GM10847 (cell line): ENCODE results near the gene AUH.

Source experiments
- POLR2A ChIP-seq: IDR thresholded peaks from 2 replicates; pipeline ENCODE4 v1.6.1; 2011; ENCODE audit not compliant: insufficient read length; ENCODE audit errors: extremely low read depth

AUH gene, protein sequence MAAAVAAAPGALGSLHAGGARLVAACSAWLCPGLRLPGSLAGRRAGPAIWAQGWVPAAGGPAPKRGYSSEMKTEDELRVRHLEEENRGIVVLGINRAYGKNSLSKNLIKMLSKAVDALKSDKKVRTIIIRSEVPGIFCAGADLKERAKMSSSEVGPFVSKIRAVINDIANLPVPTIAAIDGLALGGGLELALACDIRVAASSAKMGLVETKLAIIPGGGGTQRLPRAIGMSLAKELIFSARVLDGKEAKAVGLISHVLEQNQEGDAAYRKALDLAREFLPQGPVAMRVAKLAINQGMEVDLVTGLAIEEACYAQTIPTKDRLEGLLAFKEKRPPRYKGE

DNA sequence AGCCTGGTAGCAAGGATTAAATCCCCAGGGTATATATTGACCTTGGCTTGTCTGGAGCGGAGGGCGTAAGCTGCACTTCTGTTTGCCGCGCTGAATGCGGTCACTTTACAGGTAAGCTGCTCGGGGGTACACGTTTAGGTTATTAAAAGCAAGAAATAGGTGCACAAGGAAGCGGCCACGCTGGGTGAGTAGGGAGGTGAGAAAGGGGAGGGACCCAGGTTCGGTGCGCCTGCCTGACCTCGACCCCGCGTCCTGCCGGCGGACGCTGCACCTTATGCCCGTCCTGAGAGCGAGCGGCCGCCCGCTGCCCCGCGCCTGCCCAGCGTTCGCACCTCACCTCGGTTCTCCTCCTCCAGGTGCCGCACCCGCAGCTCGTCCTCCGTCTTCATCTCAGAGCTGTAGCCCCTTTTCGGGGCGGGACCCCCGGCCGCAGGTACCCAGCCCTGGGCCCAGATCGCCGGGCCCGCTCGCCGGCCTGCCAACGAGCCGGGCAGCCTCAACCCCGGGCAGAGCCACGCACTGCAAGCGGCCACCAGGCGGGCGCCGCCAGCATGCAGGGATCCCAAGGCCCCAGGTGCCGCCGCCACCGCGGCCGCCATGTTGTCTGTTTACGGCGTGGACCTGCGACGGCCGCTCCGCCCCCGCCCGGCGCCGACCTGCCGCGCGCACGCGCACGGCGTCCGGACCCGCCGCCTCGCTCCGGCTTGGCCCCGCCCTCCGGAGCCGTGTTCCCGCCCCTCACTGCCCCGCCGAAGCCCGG is at the start of gene AUH:
Gene AUH (minus strand): TSS at position 628 of the 760 bp plus-strand sequence. CDS start 29 bp downstream, at position 599.
- TF ChIP-seq POLR2A = peak; percentile 40

DNA sequence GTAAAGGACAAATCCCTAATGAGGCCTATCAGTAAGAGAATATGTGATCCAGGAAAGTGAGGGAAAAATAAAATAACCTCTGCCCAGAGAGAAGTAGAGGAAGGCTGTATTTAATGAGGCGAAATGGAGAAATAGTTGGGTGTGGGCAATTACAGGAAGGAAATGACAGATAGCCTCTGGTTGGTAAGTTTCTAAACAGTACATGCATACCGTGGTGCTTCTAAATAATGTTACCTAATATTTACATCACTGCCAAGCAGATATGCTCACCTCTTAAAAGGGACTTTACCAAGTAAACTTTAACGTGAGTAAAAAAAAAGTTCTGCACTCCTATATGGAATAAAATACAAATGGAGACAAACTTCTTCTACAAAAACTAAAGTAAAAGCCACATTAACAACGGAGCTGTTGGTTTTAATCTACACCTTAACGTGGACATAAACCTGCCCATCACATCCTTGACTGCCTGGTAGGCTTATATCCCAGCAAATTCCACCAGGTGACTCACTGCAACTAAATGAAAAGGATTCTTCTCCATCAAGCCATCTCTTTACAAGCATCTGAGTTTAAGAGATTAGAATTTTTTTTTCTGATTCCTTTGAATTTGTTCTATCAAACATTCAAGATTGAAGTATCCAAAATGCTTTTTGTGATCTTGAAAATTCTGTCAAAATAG is 49.5 kb upstream of the AUH start:
- TF ChIP-seq POLR2A = no peak

DNA sequence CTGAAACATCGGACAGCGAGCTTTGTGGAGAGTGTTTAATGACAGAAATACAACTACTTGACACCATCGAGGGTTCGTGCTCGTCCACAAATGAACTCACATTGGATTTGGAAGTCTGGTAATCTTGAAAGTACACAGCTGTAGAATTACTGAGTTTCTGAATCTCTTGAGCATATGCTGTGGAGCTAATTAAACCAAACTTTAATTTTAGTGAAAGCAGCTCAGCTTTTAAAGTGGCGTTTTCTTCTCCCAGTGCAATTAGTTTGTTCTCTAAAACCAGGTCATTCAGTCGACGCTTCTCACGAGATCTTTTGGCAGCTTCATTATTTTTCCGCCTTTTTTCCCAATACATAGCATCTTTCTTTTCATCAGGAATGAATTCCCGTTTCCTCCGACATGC is 48.4 kb upstream of the AUH start:
- TF ChIP-seq POLR2A = no peak

DNA sequence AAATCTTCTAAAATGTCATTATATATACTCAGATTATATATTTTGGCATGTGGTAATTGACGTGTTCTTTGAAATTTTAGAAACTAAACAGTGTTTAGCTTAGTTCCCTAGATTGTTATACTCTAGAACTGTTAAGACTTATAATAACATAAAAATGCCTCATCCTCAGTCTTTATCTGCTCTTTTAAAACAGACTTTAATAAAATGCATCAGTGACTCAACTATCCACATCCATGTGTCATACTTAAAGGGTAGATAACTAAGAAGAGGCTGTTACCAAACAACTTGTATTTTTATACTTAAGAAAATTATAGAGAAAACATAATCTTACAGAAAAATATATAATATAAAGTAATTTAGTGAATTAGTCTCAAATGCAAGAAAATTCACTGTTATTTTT is 46.8 kb upstream of the AUH start:
- no peak for TF ChIP-seq POLR2A

DNA sequence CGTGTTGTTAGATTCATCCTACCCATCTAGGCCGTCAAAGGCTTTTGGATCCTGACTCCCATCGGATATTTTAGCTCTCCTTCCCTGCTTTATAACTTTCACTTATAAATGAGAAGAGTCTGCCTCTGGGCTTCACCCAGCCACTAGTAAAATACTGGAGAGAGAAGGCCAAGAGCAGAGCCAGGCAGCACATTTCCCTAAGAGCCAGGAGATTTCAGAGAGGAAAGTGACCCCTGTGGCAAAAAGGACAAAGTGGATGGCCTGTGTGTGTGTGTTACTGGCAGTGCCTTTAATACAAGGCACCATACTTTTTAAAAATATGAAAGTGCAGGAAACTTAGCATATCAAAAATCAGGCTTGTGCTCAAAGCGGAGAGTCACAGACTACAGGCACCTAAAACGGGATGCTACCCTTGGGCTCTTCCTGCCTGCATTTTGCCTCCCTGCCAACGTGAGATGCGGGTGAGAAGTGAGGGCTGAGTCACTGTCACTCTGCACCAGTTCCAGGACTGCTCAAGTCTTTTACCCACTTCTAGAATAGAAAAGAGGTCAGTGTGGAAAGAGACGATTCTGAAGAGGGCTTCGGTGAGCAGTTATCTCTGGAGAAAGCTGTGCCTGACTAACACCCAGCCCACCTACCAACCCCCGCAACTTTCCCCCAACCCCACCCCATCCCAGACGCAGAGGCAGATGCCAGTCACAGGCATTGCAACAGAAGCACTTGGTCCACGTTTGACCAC is 46.0 kb upstream of the AUH start:
- no peak for TF ChIP-seq POLR2A

DNA sequence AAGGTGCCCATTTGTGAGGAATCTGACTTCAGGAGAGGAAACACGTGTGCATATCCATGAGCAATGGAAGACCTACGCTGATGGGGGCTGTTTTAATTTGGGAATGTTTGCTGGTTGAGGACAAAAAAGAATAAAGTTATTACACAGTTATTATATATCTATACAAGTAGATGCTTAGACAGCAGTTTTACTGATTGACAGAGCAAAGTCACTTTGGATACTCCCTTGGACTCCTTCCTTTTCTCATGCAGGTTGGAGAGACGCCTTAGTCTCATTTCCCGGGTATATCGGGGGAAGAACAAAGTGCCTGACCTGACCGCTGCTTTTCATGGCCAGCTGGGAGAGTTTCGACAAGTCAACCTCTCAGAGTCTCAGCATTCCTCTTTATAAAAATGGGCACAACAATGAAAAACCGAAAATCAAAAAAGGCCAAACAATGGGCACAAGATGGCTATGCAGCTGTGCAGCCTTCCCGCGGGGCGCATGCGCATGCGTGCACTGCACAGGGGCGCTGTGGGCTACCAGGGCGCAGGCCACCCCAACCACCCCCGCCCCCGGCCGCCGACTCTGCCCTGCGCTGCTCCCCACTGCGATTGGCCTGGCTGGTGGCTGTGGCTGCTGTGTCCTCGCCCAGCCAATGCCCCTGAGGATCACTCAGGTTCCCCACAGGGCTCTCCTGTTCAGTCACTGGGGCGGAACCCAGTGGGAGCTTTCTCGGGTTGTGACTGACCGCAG is 43.8 kb upstream of the AUH start:
- no peak for TF ChIP-seq POLR2A

DNA sequence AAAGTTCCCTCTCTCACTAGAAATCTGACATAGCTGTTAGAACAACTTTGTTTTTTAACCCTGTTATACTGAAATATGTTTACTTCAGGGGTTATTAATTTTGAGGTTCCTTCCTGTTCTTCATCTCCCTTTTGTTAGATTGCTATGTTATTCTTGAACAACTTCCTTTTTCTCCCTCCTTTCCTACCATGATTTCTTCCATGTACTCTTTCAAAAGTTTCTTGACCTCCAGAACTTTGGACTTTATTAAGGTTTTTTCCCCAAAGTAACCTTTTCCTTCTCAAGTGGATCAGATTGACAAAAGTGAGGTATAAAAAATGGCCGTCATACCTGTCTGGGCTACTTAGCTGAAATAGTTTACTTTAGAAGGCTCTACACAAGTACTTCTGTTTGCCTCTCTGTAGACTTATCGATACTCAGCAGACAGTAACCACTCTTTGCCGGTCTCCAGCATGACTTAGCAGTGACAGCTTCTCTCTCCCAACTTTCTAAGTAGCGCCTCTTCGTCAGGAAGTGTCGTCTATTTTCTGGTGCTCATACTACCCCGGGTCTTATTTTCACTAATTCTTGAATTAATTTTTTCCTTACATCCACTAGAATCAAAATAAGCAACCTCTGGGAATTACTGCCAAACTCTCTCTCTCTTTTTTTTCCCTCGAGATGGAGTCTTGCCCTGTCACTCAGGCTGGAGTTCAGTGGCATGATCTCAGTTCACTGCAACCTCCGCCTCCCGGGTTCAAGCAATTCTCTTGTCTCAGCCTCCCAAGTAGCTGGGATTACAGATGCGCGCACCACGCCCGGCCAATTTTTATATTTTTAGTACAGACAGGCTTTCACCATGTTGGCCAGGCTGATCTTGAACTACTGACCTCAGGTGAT is 42.2 kb upstream of the AUH start:
- no peak for TF ChIP-seq POLR2A

DNA sequence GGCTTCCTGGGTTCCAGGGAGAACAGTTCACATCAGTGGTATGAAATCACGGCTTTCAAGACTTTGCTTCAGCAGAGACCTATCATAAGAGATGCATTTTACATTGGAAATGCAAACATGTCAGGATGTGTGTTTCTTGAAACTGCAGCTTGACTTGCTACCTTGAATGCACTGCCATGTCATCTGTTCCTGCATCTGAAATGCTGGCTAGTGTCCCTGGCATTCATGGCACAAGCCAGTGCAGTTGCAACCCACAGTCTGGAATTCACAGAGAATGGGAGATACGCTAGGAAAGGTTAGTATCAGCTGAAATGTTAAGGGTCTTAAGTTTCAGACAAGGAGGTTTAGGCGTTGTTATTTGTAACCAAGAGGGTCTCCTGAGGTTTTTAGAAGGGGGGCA is 37.2 kb upstream of the AUH start:
- TF ChIP-seq POLR2A = no peak

DNA sequence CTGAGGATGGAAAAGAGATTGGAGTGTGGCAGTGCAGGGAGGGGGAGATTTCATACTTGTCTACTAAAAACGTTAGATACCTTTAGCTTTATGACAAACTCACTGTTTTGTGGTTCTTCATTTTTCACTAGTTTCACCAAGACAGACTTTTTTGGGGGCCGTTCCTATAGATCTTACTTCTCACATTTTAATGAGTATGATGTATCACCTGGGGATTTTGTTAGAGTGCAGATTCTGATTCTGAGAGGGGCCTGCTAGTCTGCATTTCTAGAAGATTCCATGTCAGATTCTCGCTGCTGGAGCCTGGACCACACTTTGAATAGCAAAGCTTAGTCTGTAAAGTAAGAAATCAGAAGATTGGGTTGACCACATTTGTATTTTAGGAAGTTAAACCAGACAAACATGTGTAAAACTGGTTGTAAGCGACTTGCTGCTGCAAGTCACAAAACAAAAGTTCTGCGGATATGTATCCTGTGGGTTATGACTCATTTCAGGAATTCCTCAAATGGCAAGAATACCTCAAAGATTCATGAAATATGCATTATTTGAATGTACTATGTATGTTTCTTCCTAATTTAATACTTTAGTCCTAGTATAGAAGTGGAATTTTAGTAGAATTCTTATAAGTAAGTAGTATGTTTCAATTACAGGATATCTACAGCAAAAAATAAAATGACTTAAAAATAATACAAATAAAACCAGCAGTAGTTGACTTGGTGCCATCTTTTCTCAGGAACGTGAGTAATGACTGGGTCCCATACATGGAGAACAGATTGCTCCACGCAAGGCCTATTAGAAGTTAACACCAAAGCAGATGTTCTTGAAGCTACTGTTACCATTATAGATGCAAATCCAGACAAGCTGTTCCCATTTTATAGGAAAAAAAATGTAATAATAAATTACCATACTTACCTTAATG is 34.1 kb upstream of the AUH start:
- no peak for TF ChIP-seq POLR2A

DNA sequence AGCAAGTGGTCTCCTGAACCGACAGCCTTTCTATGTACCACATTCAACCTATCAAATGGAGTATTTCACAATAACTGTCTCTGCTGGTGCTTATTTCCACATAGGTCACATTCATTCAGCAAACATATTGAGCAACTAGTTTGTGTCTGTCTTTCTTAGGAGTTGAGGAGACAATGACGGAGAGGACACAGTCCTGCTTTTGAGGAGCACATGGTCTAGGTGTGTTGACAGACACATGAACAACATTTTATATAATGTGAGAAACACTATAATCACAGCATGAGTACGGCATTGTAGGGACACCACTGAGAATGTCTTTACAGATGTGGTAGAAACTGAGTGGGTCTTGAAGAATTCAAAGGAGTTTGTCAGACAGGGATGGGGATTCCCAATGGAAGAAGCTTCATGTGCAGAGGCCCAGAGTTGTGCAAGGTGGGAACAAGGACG is 33.4 kb upstream of the AUH start:
- TF ChIP-seq POLR2A = no peak

DNA sequence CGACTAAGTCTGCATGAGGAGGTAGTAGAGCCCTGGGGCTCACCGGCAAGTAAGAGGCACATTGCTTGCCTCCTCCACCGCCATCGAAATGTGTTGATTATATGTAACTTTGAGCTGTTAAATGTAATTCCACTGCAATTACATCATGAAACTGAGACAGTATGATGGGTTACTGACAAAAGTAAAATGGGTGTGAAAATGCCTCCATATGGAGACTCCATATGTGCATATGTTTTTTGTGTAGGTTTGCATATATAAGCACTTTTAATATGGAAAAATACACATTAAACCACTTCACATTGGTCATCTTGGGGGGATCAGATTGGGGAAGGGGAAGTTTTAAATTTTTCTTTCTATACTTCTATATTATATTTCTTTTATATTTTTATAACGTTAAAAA is 32.1 kb upstream of the AUH start:
- no peak for TF ChIP-seq POLR2A

DNA sequence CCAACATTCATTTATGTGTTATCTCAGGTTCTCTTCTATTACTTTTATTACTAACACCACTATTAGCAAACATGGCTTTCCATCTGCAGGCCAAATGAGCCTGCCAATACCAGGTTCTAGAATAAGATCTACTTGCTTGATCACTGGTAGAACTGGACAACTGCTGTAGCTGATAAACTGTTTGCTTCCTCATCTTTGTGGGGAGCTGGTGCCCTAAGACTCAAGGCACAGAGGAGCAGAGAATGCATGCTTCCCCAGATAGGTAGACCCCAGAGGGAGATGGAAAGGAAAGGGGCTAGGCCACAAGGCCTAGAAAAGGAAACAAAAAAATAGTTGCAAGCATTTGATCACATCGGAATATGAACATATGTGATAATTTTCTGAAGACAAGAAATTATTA is 30.7 kb upstream of the AUH start:
- TF ChIP-seq POLR2A = no peak

DNA sequence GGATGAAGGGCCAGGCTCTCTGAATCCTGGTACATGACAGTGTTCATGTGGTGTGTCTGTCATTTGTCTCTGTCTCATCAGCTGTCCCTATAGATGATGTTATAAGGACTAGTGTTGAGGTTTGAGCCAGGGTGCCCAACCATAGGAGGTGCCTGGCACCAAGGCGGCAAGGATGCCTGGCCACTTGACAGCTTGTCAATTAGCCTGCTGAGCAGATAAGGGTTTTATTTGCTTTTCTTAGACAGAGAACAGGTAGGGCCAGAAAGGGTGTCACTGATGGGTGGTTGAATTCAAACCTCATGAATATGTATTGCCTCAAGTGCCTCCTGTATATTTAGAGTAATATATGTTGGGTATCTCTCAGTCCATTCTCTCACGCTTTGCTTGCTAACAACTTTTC is 30.1 kb upstream of the AUH start:
- TF ChIP-seq POLR2A = no peak
